Cardiac fibroblast (primary cell): ENCODE data around the gene OR4K13.

ENCODE experiments used
- DNase-seq, 2 donors: peaks; one replicate each; pipeline versions ENCODE4 v3.0.0 to v3.0.0-alpha.2; 2010; ENCODE audit warnings: low read depth in 2 of 2
- H3K4me3 ChIP-seq, 2 donors: replicated peaks in 1 of 2; 1 replicate in 1 of 2; 2 replicates in 1 of 2; pipeline ENCODE4 v1.5.1; 2011; ENCODE audit warnings: low read depth in 2 of 2, low read length in 2 of 2, mild to moderate bottlenecking in 2 of 2, moderate library complexity in 1 of 2
- TF ChIP-seq, protein P1 (sequence below): IDR thresholded peaks from one replicate; pipeline ENCODE4 v1.5.1; 2011; ENCODE audit warnings: low read depth, mild to moderate bottlenecking, low read length, inconsistent platforms

Gene OR4K13, protein sequence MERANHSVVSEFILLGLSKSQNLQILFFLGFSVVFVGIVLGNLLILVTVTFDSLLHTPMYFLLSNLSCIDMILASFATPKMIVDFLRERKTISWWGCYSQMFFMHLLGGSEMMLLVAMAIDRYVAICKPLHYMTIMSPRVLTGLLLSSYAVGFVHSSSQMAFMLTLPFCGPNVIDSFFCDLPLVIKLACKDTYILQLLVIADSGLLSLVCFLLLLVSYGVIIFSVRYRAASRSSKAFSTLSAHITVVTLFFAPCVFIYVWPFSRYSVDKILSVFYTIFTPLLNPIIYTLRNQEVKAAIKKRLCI

DNA sequence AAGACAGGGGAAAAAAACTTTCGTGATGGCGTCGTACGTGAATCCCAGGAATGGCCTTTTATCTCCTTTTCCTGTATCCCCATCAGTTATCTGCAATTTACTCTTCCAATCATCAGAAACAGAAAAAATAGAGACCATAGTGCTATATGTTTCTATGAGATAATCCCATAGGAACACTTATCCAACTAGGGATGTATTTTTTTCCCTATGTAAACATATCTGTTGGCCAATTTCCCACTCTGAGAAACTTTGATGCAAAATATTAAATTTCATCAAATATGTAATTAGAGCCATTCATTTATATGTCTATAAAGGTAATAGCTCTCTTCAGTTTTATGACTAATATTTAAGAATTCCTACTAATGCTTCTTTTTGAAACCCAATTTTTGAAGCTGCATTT lies at the start of gene OR4K13:
TSS of gene OR4K13 (minus strand) at position 101 of the 400 bp plus-strand sequence. CDS start 1,280 bp downstream, outside the sequence.
- no peak within 1 kb of the TSS for H3K4me3 ChIP-seq
- TF ChIP-seq, protein P1, sequence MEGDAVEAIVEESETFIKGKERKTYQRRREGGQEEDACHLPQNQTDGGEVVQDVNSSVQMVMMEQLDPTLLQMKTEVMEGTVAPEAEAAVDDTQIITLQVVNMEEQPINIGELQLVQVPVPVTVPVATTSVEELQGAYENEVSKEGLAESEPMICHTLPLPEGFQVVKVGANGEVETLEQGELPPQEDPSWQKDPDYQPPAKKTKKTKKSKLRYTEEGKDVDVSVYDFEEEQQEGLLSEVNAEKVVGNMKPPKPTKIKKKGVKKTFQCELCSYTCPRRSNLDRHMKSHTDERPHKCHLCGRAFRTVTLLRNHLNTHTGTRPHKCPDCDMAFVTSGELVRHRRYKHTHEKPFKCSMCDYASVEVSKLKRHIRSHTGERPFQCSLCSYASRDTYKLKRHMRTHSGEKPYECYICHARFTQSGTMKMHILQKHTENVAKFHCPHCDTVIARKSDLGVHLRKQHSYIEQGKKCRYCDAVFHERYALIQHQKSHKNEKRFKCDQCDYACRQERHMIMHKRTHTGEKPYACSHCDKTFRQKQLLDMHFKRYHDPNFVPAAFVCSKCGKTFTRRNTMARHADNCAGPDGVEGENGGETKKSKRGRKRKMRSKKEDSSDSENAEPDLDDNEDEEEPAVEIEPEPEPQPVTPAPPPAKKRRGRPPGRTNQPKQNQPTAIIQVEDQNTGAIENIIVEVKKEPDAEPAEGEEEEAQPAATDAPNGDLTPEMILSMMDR: no peak
- DNase-seq: no peak

DNA sequence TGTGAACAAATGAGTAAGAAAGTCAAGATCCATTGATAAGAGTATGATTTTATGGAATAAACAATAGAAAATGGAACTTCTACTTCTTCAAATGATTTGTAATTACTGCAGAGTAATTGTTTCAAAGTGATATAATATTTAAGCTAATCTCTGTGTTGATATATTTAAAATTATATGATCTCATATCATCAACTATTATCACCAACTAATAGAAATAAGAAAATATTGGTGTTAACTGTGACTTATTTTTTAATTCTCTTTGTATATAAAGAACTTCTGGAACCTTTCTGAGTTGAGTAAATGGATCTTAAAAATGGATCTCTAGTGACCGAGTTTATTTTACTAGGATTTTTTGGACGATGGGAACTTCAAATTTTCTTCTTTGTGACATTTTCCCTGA lies 23.9 kb upstream of the OR4K13 start, which contains the start of gene OR4L1:
TSS of gene OR4L1 (plus strand) at position 301 of the 400 bp plus-strand sequence. CDS start at position 301, 0 bp downstream.
- TF ChIP-seq, protein P1: no peak
- DNase-seq: no peak
- no peak within 1 kb of the TSS for H3K4me3 ChIP-seq

DNA sequence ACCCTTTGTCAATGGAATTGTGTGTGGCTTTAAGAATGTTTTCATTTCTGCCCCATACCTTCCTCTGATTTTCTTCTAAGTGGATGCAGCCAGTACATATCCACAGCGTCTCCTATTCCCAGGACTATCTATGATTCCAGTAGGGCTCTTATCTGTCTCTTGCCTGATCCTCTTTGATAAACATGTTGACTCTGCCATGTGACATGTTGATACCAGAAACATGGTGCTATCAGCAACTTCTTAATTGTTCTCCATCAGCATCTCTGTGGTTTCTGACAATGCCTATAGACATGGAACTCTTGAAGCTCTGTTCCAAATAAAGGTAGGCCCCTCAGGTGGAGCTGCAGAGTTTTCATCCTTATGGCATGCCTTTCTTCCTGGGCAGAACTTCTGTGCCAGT lies 12.4 kb upstream of the OR4K13 start:
- no peak for DNase-seq
- TF ChIP-seq, protein P1: no peak
- H3K4me3 ChIP-seq: no peak overlapping the region

DNA sequence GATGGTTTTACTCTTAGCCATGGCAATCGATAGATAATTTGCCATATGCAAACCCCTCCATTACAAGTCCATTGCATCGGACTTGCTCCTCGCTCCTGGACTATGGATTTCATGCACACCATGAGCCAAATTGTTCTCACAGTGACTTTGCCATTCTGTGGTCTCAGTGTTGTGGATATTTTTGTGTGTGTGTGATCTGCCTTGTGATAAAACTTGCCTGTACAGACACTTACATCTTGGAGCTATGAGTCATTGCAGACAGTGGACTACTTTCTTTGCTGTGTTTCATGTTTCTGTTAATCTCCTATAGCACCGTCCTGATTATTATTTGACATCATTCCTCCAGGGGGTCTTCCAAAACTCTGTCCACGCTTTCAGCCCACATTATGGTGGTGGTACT lies 8.4 kb upstream of the OR4K13 start:
- DNase-seq: no peak
- H3K4me3 ChIP-seq: no peak overlapping the region
- TF ChIP-seq, protein P1: no peak

DNA sequence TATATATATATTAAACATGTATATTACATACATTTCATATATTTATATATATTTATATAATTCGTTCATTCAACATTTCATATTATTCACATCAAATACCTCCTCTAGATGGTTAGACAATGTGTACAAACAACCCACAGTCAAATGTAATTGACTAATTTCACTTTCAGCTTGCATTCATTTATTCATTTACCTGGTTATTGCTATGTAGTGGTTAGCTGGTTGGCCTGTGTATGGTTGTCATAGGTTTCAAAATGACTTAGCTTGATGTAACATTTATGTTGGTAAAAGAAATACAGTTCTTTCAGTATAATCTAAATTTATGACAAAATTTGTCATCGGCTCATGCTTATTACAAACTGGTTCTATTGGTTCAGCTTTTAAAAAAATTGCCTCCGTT lies 389 bp downstream of the OR4K13 start:
- TF ChIP-seq, protein P1: no peak
- no peak overlapping the region for H3K4me3 ChIP-seq
- no peak for DNase-seq

DNA sequence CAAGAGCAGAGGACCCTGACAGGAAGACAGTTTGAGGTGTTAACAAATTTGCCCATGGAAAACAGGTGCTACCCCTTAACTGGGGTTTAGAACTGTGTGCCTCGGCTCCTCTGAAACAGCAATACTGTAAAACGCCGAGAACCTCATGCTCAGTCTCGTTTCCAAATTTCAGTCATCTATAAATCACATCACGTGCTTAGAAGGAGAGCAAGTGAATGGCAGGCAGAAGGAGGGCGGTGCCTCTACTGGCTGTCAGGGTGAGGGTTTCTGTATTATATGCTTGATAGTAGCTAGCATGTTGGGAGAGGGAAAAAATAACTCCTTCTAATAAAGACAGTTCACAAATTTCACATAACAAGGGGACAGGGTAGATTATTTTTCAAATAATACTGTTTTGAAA lies 4.8 kb downstream of the OR4K13 start:
- DNase-seq: no peak
- TF ChIP-seq, protein P1: no peak
- H3K4me3 ChIP-seq: no peak overlapping the region

DNA sequence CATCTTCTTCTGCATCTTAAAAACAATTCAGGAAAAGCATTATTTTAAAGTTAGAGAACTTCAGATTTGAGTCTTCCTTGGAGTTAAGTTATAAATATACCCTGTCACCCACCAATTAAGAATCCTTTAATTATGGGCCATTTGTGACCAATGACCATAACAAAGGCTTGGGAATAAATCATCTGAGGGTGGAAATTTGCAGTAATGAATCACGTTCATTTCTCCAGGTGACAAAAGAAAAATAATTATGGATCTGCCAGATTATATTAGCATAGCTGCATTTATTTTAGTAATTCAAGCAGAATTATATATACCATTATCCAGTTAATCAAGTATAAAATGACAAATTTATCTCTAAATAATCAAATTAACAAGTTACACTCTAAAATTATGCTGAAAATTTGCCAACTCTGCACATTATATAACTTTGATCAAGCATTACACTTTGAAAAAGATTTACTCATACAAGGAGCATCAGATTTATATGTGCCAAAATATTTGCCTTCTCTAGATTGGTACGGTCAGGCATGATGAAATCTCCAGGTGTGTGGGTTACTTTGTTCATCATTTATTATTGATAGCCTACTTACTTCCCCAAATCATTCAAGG lies 16.5 kb downstream of the OR4K13 start, which contains the start of gene OR4K14:
TSS of gene OR4K14 (minus strand) at position 51 of the 609 bp plus-strand sequence. CDS start 4,114 bp downstream, outside the sequence.
- H3K4me3 ChIP-seq: no peak within 1 kb of the TSS
- TF ChIP-seq, protein P1: no peak
- no peak for DNase-seq
